ENCODE data around the gene UGT2B17. TPM values are rescaled to one million over a fixed set of nuclear protein-coding genes. Genes with fewer than 3 reads are reported as not detected.
"Not testable (repeated sequence)": the region's sequence is repeated elsewhere in the genome, so short reads cannot be mapped to it uniquely, and the experiment has no call there.

UGT2B17 gene
- not detected in 2 replicates for total RNA-seq (2014; rRNA removed; shearing (Covaris generic))

DNA sequence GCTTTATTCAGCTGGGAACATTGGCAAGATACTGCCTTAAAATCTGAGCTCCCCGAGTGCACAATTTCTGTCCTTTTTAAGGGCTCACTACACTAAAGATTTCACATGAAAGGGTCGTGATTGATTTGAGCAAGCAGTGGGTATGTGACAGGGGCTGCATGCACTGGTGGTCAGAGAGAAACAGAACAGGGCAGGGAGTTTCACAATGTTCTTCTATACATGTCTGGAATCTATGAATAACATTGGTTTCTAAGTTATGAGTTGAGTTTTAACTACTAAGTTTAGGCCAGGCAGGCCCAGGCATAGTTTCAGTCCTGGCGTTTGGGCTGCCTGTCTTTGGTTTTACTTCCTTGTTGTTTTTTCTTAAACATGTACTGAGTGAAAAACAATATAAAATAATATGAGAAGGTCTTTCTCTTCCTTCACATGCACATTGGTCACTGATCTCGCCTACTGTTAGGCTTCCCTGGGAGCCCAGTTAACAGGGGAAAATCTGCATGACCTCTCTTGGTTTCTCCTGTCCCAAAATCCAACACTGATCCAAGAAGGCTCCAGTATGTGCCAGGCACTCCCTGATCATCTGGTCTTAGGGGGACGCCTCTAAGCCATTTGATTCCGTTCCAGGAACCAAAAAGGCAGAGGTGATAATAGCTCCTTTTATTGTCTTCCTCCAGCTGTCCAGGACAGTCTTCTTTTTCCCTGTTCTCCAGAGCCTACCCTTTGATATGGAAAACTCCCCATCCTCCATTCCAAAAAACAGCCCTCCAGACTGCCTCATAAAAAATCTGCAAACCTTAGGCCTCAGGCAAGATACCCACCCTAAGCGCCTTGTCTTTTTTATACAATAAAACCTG, at the start of gene UGT2B17:
UGT2B17 (minus strand) TSS at position 51 of the 854 bp plus-strand sequence. CDS start 7,838 bp downstream, outside the sequence.
- DNase-seq (ENCODE audit: low spot score) = no peak

GRCh38 chr4:68622731-68623130, 46.6 kb upstream of the UGT2B17 start:
- DNase-seq (ENCODE audit: low spot score) = not testable (repeated sequence)

- no peak for DNase-seq (ENCODE audit: low spot score)
Observed at GRCh38 chr4:68617003-68617698, 41.0 kb upstream of the UGT2B17 start.

GRCh38 chr4:68615699-68616422, 39.7 kb upstream of the UGT2B17 start:
- DNase-seq (ENCODE audit: low spot score) = no peak

GRCh38 chr4:68613752-68614151, 37.6 kb upstream of the UGT2B17 start:
- DNase-seq (ENCODE audit: low spot score) = no peak

GRCh38 chr4:68606240-68606639, 30.1 kb upstream of the UGT2B17 start:
- DNase-seq (ENCODE audit: low spot score) = no peak

DNA sequence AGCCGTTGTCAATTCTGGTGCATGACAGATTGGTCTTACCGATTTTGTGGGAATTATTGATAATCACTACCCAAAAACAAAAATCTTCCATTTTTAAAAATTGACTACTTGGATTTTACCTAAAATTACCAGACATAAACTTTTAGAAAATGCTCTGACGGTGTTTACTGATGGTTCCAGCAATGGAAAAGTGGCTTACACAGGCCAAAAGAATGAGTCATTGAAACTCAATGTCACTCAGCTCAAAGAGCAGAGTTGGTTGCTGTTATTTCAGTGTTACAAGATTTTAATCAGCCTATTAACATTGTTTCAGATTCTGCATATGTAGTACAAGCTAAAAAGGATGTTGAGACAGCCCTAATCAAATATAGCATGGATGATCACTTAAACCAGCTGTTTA, 23.0 kb upstream of the UGT2B17 start:
- DNase-seq (ENCODE audit: low spot score) = no peak

DNA sequence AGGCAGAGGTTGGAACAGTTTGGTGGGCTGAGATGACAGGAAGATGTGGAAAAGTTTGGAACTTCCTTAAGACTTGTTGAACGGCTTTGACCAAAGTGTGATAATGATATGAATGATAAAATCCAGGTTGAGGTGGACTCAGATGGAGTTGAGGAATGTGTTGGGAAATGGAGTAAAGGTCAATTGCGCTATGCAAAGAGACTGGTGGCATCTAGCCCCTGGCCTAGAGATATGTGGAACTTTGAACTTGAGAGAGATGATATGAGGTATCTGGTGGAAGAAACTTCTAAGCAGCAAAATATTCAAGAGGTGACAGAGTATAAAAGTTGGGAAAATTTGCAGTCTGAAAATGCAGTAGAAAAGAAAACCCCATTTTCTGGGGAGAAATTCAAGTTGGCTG, 21.4 kb upstream of the UGT2B17 start:
- no peak for DNase-seq (ENCODE audit: low spot score)

GRCh38 chr4:68594678-68595077, 18.6 kb upstream of the UGT2B17 start:
- no peak for DNase-seq (ENCODE audit: low spot score)

DNA sequence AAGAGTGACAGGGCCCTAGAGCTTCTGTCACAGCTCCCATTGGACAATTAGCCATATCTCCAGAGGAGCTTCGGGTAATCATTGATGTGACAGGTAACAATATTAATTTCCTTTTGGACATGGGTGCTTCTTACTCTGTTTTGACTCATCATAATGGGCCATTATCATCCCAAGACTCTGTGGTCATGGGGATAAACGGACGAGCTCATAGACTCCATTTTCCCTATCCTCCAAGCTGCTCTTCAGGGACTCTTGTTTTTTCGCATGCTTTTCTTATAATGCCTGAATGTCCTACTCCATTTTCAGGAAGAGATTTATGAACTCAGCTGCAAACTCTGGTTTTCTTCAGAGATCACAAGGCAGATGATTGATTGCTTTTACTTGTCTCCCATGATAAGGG, 17.0 kb upstream of the UGT2B17 start:
- no peak for DNase-seq (ENCODE audit: low spot score)

- no peak for DNase-seq (ENCODE audit: low spot score)
Observed at GRCh38 chr4:68592673-68593072, 16.6 kb upstream of the UGT2B17 start.

- no peak for DNase-seq (ENCODE audit: low spot score)
Observed at GRCh38 chr4:68591204-68591603, 15.1 kb upstream of the UGT2B17 start.

DNA sequence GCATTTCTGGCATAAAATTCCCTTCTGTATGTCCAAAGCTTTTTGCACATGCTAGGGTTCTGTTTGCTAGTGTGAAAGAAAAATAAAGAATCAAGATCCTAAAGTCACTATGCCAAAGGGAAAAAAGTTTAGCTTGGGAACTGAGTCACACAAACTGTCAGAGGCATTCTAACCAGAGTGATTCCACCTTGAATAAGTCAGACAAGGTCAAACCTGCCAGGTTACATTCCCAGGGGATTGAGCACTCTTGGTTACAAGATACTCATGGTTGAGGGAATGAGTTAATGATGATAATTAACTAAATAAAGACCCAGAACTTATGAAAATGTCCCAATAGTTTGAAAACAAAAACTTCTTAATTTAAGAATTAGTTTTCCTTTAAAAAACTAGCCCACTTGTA, 13.7 kb upstream of the UGT2B17 start:
- no peak for DNase-seq (ENCODE audit: low spot score)

DNA sequence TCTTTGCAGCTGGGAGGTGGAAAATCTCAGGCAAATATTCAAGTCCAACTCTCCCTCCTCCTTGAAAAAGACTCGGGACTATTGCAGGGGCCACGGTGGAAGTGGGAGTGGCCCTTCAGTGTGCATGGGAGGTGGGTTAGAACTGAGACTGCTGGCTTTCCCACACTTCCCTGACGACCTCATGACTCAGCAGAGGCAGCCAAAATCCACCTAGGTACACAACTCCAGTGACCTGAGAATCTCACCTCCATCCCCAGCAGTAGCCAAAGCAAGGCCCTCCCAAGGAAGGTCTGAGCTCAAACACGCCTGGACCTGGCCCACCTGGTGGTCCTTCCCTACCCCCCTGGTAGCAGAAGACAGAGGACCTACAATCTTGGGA, 6.2 kb upstream of the UGT2B17 start:
- no peak for DNase-seq (ENCODE audit: low spot score)

DNA sequence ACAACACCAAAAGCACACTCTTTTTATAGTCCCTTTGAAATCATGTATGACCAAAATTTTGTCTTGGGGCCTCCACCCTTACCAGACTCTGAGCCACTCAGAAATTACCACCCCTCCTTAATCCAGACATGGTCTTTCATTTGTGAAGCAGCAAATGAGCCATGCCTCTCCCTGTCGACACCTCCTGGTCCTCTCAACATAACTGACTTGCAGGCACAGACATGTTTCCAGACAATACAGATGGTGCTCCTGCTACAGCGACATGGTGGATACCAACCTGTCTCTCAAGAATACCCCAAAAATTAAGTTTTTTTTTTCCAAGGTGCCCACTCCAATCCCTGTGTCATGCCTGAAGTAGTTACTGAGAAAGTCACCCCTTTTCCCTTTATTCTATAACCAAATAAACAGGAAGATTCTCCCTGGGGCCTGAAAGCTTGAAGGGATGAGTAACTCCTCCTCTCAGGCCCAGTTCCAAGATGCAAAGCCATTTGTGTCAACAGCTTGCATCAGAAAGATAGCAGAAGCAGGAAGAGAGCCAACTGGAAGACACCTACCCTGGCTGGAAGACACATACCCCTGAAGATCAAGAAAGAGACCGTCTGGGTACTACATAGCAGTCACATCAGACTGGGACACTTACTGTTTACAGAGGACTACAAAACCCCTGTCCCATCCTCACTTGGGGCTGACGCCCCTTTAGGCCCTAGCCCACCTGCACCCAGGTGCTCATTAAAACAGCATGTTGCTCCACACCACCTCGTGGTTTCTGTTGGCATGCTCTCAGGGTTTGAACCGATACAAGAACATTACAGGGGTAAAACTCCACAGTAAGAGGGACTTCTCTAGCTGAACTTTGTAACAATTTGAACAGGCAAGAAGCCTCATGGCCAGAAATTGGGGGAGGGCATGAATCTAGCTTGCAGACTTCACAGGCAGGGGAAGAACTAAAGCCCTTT, 5.5 kb upstream of the UGT2B17 start:
- DNase-seq (ENCODE audit: low spot score) = no peak

GRCh38 chr4:68577590-68577989, 1.5 kb upstream of the UGT2B17 start:
- no peak for DNase-seq (ENCODE audit: low spot score)

DNA sequence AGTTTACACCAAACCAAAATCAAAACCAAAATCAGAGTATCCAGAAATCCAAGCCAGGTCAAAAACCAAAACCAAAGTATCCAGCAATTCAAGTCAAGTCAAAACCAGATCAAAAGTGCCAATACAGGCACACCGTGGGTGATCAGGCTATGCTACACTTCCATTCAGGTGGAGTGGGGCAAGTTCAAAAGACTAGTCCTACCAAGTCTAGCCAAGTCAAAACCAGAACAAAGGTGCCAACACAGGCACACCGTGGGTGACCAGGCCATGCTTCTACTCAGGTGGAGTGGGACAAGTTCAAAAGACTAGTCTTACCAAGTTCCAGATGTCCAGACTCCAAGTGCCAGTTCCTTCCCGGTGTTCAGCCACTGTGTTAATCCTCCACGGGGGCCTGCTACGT, 486 bp downstream of the UGT2B17 start:
- not testable (repeated sequence) for DNase-seq (ENCODE audit: low spot score)

GRCh38 chr4:68575081-68575480, 1.0 kb downstream of the UGT2B17 start:
- DNase-seq (ENCODE audit: low spot score) = no peak

- no peak for DNase-seq (ENCODE audit: low spot score)
Observed at GRCh38 chr4:68572653-68573170, 3.4 kb downstream of the UGT2B17 start.

GRCh38 chr4:68570122-68570507, 6.0 kb downstream of the UGT2B17 start:
- DNase-seq (ENCODE audit: low spot score) = no peak
